Stimulated activated CD4-positive, alpha-beta T cell treated with anti-CD3 and anti-CD28 coated beads, Interleukin-12 subunit alpha, Interleukin-12 subunit beta, amount 100 ng/mL, for 48 hours (primary cell): ENCODE measurements around the gene SH3D19.
"Not testable (repeated sequence)": the region's sequence is repeated elsewhere in the genome, so short reads cannot be mapped to it uniquely, and the experiment has no call there.

Experiments
- DNase-seq, 3 donors: peaks; one replicate each; pipeline ENCODE4 v3.0.0-alpha.2; 2020; ENCODE audit warnings: low read depth in 2 of 3, low spot score in 1 of 3

SH3D19 gene

DNA sequence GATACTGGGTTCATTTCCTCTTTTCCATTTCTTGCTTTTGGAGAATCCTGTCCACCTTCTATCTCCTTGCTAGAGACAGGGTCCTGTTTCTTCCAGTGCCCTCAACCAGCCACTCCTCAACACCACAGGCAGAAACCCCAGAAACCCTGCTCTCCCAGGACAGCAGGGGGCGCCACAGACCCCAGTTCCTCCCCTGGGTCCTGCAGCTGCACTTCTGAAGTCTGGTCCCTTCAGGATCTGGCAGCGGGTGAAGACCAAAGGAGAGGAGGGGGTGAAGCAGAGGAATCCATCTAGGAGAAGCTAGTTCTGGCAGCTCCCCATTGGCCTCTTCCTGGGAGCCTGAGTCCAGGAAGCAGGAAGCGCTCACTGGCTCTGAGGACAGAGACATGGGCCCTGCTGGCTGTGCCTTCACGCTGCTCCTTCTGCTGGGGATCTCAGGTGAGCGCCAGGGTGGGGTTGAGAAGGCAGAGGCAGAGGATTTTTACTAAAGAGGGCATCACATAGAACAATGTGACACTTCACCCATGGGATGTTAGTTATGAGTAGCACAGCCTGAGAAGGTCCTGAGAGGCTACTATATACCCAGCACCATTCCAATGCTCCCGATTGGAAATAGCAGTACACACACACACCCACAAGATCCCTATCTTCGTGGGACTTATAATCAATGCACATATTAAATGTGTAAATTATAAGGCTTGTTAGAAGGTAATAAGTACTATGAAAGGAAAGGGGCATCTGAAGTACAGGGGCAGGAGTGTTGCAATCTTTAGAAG is 48.4 kb downstream of the SH3D19 start, which contains the start of gene PRSS48:
Gene PRSS48 (plus strand): TSS at position 375 of the 776 bp plus-strand sequence. CDS start 12 bp downstream, at position 387.
- DNase-seq: peak; percentile 22 to 46 (median 34)

GRCh38 chr4:151268905-151269304 is 56.5 kb downstream of the SH3D19 start:
- DNase-seq: not testable (repeated sequence)

GRCh38 chr4:151267822-151268535 is 57.4 kb downstream of the SH3D19 start:
- DNase-seq: no peak

DNA sequence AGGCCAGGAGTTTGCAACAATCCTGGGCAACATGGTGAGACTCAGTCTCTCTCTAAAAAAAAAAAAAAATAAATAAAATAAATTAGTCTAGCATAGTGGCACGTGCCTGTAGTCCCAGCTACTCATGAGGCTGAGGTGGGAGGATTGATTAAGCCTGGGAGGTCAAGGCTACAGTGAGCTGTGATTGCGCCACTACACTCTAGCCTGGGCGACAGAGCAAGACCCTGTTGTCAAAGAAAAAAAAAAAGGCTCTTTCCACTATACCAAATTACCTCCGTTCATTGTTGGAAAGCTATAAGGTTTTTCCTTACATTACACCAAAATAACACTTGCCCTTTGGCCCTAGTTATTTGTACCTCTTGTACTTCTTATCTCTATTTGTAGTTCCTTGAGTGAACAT is 58.3 kb downstream of the SH3D19 start:
- no peak for DNase-seq

- DNase-seq: no peak
Measured at GRCh38 chr4:151266497-151266896, 58.9 kb downstream of the SH3D19 start.

DNA sequence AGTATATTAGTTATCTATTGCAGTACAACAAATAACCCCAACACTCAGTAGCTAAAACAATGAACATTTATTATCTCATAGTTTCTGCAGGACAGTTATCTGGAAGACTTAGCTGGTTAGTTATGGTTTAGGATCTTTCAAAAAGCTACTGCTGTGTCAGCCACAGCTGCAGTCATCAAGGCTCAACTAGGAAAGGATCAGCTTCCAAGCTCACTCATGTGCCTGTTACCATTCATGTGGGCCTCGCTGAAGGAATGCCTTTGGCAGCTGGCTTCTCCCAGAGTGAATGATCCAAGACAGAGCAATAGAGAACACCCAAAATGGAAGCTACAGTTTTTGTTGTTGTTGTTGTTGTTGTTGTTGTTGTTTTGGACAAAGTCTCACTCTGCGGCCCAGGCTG is 62.0 kb downstream of the SH3D19 start:
- DNase-seq: no peak

- no peak for DNase-seq
Measured at GRCh38 chr4:151260526-151260925, 64.9 kb downstream of the SH3D19 start.

GRCh38 chr4:151259752-151260151 is 65.7 kb downstream of the SH3D19 start:
- DNase-seq: no peak

GRCh38 chr4:151257704-151258103 is 67.7 kb downstream of the SH3D19 start:
- DNase-seq: no peak

DNA sequence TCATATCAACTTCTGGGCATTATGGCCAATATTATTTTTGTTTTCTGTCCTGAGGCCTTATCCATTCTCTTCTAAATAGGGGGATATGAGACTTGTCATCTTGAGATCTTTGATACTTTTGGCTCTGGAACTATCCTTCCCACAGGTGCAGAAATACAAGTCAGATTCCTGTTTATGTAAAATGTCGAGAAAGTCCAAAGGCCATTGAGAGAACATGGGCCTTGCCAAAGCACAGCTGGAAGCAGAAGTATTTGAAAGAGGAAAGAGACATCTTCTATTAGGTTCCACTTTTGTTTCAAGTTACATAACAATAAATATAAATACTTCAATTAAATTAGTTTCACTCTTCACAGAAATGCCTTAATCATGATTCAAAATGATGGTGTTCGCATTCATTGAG is 69.3 kb downstream of the SH3D19 start:
- DNase-seq: no peak

- DNase-seq: not testable (repeated sequence)
Measured at GRCh38 chr4:151255680-151256079, 69.7 kb downstream of the SH3D19 start.

DNA sequence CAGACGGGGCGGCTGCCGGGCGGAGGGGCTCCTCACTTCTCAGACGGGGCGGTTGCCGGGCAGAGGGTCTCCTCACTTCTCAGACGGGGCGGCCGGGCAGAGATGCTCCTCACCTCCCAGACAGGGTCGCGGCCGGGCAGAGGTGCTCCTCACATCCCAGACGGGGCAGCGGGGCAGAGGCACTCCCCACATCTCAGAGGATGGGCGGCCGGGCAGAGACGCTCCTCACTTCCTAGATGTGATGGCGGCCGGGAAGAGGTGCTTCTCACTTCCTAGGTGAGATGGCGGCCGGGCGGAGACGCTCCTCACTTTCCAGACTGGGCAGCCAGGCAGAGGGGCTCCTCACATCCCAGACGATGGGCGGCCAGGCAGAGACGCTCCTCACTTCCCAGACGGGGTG is 70.2 kb downstream of the SH3D19 start:
- DNase-seq: not testable (repeated sequence)

GRCh38 chr4:151251603-151252304 is 73.7 kb downstream of the SH3D19 start:
- DNase-seq: no peak

GRCh38 chr4:151250706-151251105 is 74.7 kb downstream of the SH3D19 start:
- no peak for DNase-seq

GRCh38 chr4:151248519-151248918 is 76.9 kb downstream of the SH3D19 start:
- no peak for DNase-seq

DNA sequence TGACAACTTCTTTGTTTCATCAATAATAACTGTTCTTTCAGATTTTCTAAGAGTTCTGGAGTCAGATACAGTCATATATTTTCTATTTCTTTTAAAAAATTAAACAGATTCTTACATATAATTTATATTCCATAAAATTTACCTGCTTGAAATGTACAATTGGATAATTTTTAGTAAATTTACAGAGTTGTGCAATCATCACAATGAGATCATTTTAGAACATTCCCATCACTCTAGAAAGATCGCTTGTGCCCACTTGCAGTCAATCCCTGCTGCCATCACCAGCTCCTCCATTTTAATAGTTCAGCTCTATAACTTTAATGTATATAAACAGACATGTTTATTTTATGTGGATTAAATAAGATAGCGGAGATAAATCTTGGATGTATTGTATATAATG is 78.0 kb downstream of the SH3D19 start:
- DNase-seq: no peak

- DNase-seq: no peak
Measured at GRCh38 chr4:151246742-151247141, 78.7 kb downstream of the SH3D19 start.

GRCh38 chr4:151242305-151242704 is 83.1 kb downstream of the SH3D19 start:
- no peak for DNase-seq

- no peak for DNase-seq
Measured at GRCh38 chr4:151239608-151240007, 85.8 kb downstream of the SH3D19 start.

DNA sequence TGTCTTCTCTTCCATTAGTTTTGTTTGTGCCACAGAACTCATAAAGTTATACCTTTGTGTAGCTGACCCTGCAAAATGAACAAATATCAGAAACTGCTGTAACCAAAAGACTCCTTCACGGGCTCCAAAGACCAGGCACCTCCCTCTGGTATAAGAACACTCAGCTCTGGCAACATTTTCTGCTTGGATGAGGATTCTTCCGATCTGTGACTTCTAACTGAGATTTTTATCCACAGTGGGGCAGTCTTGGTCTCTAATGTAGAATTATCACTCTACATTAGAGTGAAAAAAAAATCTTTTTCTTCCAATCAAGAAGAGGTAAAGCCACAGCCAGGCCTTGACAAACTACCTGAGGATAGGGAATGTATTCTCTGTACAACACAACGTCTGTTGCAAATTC is 86.9 kb downstream of the SH3D19 start:
- no peak for DNase-seq

DNA sequence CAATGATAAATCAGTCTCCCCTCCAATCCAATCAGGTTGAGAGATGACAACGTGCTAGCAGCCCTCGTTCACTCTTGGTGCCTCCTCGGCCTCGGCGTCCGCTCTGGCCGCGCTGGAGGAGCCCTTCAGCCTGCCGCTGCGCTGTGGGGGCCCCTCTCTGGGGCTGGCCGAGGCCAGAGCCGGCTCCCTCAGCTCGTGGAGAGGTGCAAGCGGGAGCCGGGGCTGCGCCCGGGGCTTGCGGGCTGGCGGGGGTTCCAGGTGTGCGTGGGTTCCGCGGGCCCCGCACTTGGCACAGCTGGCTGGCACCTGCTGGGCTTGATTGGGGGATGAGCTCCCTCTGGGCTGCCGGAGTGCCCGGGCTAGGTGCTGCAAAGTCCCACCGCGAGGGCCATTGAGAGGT is 89.4 kb downstream of the SH3D19 start:
- no peak for DNase-seq

GRCh38 chr4:151235373-151235772 is 90.0 kb downstream of the SH3D19 start:
- not testable (repeated sequence) for DNase-seq
